Left ventricle myocardium inferior (tissue), 1 donor: ENCODE data around the gene USP22. TPM values are rescaled to one million over a fixed set of nuclear protein-coding genes. Genes with fewer than 3 reads are reported as not detected.

Experiments
- DNase-seq: peaks from one replicate; pipeline ENCODE4 v3.0.0-alpha.2; 2020
- H3K27ac ChIP-seq: fragments of 200-600 bp; replicated peaks from 2 replicates; pipeline ENCODE4 v1.8.0; 2021
- H3K27me3 ChIP-seq: fragments of 200-600 bp; 2 replicates; pipeline ENCODE4 v1.8.0; 2021; ENCODE audit warnings: low read depth
- H3K36me3 ChIP-seq: fragments of 200-600 bp; 2 replicates; pipeline ENCODE4 v1.8.0; 2021
- H3K4me1 ChIP-seq: fragments of 200-600 bp; 2 replicates; pipeline ENCODE4 v1.8.0; 2021
- H3K4me3 ChIP-seq: fragments of 200-600 bp; 2 replicates; pipeline ENCODE4 v1.8.0; 2021; ENCODE audit warnings: mild to moderate bottlenecking, moderate library complexity
- H3K9me3 ChIP-seq: fragments of 200-600 bp; replicated peaks from 2 replicates; pipeline ENCODE4 v1.8.0; 2021
- intact Hi-C: fragments of 100-400 bp; cut with micrococcal nuclease; formaldehyde crosslinking; loops from one replicate; pipeline ENCODE4 v1.11.0; 2022
- total RNA-seq: library from RNA; stranded (reverse); fragmentation: NEBNext Ultra II Directional; extraction: Animal tissue kit (Norgen Biotek cat#: 25700); gene quantifications from one replicate; pipeline ENCODE4 v1.2.1, GENCODE V29; 2021
- TF ChIP-seq, protein P1 (sequence below): fragments of 200-600 bp; IDR thresholded peaks from 2 replicates; pipeline ENCODE4 v1.8.0; 2021; ENCODE audit warnings: antibody characterized with exemption, mild to moderate bottlenecking, borderline replicate concordance
- donor health status: DM: no; HTN: yes; CAD: no; lungs with severe emphysema.

Gene USP22
- total RNA-seq, 1 donor from 2014 or later: 159 TPM

DNA sequence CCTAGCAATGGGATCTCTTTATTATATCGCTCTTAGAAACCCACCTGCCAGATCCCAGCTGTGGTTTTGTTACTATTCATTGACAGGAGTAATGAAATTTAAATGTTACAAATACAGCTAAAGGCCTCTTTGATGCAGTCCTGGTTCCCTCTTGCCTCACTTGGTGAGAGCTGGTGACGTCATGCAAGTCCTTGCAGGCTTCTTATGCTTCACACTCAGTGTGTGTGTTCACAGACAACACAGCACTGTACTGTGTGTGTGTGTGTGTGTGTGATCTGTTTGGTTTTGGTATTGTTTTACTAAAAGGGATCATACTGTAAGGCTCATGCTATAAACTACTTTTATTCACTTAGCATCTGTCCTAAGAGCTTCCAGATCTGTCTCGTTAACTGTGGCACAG lies 75.0 kb downstream of the USP22 start:
- no peaks in the 10 kb centered on the region for H3K36me3 ChIP-seq
- no peak overlapping the region for H3K4me3 ChIP-seq
- H3K4me1 ChIP-seq: no peaks in the 10 kb centered on the region
- TF ChIP-seq, protein P1, sequence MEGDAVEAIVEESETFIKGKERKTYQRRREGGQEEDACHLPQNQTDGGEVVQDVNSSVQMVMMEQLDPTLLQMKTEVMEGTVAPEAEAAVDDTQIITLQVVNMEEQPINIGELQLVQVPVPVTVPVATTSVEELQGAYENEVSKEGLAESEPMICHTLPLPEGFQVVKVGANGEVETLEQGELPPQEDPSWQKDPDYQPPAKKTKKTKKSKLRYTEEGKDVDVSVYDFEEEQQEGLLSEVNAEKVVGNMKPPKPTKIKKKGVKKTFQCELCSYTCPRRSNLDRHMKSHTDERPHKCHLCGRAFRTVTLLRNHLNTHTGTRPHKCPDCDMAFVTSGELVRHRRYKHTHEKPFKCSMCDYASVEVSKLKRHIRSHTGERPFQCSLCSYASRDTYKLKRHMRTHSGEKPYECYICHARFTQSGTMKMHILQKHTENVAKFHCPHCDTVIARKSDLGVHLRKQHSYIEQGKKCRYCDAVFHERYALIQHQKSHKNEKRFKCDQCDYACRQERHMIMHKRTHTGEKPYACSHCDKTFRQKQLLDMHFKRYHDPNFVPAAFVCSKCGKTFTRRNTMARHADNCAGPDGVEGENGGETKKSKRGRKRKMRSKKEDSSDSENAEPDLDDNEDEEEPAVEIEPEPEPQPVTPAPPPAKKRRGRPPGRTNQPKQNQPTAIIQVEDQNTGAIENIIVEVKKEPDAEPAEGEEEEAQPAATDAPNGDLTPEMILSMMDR: no peak
- no peak overlapping the region for H3K27ac ChIP-seq
- no peaks in the 10 kb centered on the region for H3K27me3 ChIP-seq
- intact Hi-C loops: no loop called here
- no peak for DNase-seq
- no peaks in the 10 kb centered on the region for H3K9me3 ChIP-seq

DNA sequence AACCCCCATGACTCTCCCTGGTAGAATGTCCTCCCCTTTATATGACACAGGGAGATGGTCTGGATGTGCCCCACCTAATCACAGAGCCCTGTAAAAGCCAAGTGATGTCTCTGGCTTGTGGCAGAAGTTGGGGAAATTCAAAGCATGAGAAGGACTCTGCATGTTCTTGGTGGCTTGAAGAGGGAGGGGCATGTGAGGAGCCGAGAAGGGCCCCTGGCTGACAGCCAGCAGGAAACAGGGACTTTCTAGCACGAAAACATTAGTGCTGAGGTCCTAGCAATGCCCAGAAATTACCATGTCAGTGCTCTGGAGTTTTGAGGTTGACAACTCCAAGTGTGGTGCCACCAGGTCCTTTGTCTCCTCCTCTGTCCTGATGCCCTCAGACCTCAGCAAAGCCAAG lies 75.9 kb downstream of the USP22 start:
- Histone ChIP-seq H3K4me3 (no peak overlapping the region), H3K27ac (no peak overlapping the region), H3K36me3 (no peaks in the 10 kb centered on the region), H3K27me3 (no peaks in the 10 kb centered on the region), H3K9me3 (no peaks in the 10 kb centered on the region), H3K4me1 (no peaks in the 10 kb centered on the region)
- intact Hi-C loops: no loop called here
- TF ChIP-seq, protein P1: no peak
- no peak for DNase-seq

DNA sequence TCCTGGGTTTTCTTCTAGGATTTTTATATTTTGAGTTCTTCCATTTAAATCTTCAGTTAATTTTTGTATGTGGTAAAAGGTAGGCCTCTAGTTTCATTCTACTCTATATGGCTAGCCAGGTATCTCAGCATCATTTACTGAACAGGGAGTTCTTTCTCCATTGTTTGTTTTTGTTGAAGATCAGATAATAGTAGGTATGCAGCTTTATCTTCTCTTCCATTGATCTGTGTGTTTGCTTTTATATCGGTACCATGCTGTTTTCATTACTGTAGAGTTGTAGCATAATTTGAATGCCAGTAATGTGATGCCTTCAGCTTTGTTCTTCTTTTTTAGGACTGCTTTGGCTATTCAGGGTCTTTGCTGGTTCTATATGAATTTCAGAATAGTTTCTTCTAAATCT lies 77.3 kb downstream of the USP22 start:
- Histone ChIP-seq H3K27ac (no peak overlapping the region), H3K27me3 (peaks cover 9% of the 10 kb centered on the region), H3K36me3 (no peaks in the 10 kb centered on the region), H3K4me1 (no peaks in the 10 kb centered on the region), H3K4me3 (no peak overlapping the region), H3K9me3 (no peaks in the 10 kb centered on the region)
- TF ChIP-seq, protein P1: no peak
- DNase-seq: no peak
- intact Hi-C loops: no loop called here

DNA sequence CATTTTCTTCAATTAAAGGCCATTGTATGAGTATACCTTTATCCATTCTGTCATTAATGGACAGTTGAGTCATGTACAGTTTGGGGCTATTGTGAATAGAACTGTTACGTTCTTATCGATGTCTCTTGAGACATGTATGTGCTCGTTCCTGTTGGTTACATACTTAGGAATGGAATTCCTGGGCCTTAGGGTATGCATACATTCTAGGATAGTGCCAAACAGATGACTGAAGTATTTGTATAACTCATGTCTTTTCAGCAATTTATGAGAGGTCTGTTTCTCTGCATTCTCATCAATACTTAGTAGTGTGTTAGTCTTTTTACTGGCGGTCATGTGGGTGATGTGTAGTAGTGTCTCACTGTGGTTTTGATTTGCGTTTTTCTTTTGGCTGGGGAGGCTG lies 81.2 kb downstream of the USP22 start:
- Histone ChIP-seq H3K27me3 (peaks cover 9% of the 10 kb centered on the region), H3K4me3 (no peak overlapping the region), H3K36me3 (no peaks in the 10 kb centered on the region), H3K27ac (no peak overlapping the region), H3K9me3 (no peaks in the 10 kb centered on the region), H3K4me1 (no peaks in the 10 kb centered on the region)
- TF ChIP-seq, protein P1: no peak
- DNase-seq: no peak
- intact Hi-C loops: no loop called here

DNA sequence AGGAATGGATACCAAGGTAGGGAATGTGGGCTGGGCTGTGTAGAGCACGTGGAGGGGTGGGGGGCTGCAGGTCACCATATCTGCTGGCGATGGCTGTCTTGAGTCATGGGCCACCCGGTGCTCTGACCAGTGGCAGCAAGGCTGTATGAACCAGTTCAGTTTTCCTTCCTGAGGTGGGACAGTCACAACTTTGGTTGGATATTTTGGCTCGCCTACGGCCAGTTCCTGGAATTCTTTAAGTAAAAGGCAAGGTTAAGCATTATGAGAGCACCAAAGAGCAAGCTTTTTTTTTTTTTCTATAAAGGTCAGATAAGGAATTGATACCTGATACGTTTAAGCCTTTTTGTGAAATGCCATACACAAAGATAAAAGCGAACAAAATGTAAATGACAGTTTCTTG lies 81.9 kb downstream of the USP22 start:
- intact Hi-C loops: no loop called here
- Histone ChIP-seq H3K9me3 (no peaks in the 10 kb centered on the region), H3K27me3 (peaks cover 9% of the 10 kb centered on the region), H3K4me3 (no peak overlapping the region), H3K27ac (no peak overlapping the region), H3K4me1 (peaks cover 2% of the 10 kb centered on the region), H3K36me3 (no peaks in the 10 kb centered on the region)
- DNase-seq: no peak
- TF ChIP-seq, protein P1: no peak
